MM.1S (cell line): ENCODE measurements around the gene IL17RB.

ENCODE experiments used
- CTCF ChIP-seq: fragments of 300-600 bp; sonication (generic); IDR thresholded peaks from 2 replicates; pipeline ENCODE4 v1.5.1; 2016; ENCODE audit warnings: antibody characterized with exemption, low read length, mixed read lengths
- EZH2 ChIP-seq: fragments of 300-600 bp; sonication (generic); optimal IDR thresholded peaks from 2 replicates; pipeline ENCODE3; 2017; ENCODE audit warnings: low read depth, mild to moderate bottlenecking, antibody characterized with exemption, low read length, mixed read lengths

- TF ChIP-seq CTCF: no peak
- TF ChIP-seq EZH2: no peak
Observed at GRCh38 chr3:53859178-53859577, 12.8 kb downstream of the IL17RB start.
